NT2/D1 (cell line): ENCODE data around the gene SSUH2.

Source experiments
- SUZ12 ChIP-seq: IDR thresholded peaks from 2 replicates; pipeline ENCODE4 v1.6.1; 2011; ENCODE audit not compliant: insufficient read length, insufficient read depth; ENCODE audit errors: extremely low read depth
- YY1 ChIP-seq: IDR thresholded peaks from 2 replicates; pipeline ENCODE4 v1.6.1; 2011; ENCODE audit not compliant: insufficient read length, insufficient read depth
- ZNF274 ChIP-seq: IDR thresholded peaks from 2 replicates; pipeline ENCODE4 v1.6.1; 2011; ENCODE audit warnings: mild to moderate bottlenecking, low read depth, low read length

DNA sequence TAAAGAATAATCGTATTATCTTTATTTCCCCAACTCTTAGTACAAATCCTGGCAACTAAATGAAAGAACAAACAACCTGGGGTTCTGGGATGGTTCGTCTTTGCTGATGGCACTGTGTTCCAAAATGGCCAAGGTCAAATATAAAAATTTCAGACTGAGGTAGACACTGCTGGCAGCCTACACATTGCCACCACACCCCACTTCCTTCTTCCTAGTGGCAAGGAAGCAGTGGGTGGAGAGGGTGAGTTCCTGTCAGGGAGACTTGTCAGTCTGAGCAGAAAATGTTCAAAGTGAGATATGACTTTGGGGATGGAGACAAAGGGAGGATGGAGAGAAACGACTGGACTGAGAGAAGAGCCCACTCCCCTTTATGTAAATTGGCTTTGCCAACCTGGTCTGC is 73.3 kb downstream of the SSUH2 start:
- TF ChIP-seq SUZ12 (no peak), YY1 (no peak), ZNF274 (no peak)
